Measurements from ENCODE around the gene OR10G8.
A peak's percentile ranks its signal among the peaks of the same experiment; 100 is the strongest.

OR10G8 gene

DNA sequence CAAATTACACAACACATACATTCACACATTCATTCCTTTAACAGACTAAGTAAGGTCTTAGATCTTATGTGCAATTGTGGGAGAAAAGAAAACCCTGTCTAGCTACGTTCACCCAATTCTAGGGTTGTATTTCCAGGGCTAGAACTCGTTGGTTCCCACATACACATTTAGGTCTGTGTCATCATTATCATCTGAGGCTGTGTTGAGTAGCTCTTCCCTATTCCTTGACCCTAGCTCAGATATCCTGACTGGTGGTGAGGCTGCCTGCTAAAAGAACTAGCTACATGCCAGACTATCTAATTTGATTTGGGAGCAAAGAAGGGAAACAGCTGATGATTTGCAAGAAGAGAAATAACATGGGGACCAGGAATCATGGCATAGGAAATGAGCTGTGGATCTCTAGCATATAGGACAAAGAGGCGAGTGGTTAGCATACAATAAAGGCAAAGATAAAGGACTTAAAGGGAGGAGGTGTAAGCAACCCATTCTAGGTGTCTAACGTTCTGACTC lies 42.1 kb downstream of the OR10G8 start:
- no peak overlapping the region for H3K4me3 ChIP-seq (ENCODE audit: low read depth in 1 of 2, low read length in 2 of 2)

DNA sequence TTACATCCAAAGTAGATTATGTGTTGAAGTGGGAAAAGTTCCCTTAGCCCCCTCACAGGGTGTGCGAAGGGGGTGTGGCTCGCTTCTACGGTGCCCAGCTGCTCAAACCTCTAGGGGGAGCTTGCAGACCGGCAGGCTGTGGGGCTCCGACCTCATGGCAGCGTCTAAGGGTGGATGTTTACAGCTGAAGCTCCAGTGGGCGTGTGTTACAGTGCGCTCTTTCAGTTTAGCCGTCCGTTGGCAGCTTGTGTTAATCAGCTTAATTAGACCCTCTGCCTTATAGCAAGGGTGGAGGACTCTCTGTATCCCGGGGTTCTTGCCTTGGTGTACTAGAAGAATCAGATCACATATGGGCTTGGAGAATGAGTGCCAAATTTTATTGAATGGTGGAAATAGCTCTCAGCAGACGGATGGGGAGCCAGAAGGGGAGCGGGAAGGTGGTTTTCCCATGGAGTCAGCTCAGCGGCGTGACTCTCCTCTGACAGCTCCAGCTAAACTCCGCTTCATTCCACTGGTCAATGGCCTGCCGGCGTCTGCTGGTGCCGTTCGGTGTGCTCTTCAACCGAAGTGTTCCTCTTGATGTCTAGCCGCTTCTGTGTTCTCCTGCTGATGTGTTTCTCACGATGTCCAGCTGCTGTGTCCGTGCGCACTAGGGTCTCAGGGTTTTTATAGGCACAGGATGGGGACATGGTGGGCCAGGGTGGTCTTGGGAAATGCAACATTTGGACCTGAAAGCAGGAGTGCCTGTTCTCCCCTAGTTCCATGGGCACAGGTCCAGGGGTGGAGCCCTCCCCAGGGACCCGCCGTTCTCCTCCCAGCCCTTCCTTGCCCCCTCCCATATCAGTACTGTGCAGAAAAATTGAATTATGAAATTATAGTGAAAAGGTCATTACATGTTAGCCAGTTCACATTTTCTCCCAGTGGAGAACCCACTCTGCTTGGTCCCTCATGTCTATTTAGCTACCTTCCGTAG lies 43.1 kb downstream of the OR10G8 start:
- Histone ChIP-seq H3K4me3 (ENCODE audit: low read depth in 1 of 2, low read length in 2 of 2) (no peak overlapping the region), H3K27ac (ENCODE audit: low read depth, low read length) (no peak overlapping the region), H3K27me3 (ENCODE audit: control insufficient read depth in 1 of 2, insufficient read depth in 2 of 2, low read length in 2 of 2) (peaks cover 0 to 12% of the 10 kb centered on the region in 2 donors), H3K9ac (ENCODE audit: low read length) (no peak overlapping the region), H3K9me3 (ENCODE audit: low read length) (no peaks in the 10 kb centered on the region), H3K36me3 (ENCODE audit: insufficient read depth, low read length) (no peaks in the 10 kb centered on the region), H3K4me1 (ENCODE audit: insufficient read depth, low read length) (no peaks in the 10 kb centered on the region)

More for the DNA sequence above, 42.1 kb downstream of the OR10G8 start:
- no peaks in the 10 kb centered on the region for H3K9me3 ChIP-seq (ENCODE audit: low read length)
- H3K4me1 ChIP-seq (ENCODE audit: insufficient read depth, low read length): no peaks in the 10 kb centered on the region
- H3K27me3 ChIP-seq (ENCODE audit: control insufficient read depth in 1 of 2, insufficient read depth in 2 of 2, low read length in 2 of 2): peaks cover 0 to 7% of the 10 kb centered on the region in 2 donors
- no peak overlapping the region for H3K27ac ChIP-seq (ENCODE audit: low read depth, low read length)
- no peaks in the 10 kb centered on the region for H3K36me3 ChIP-seq (ENCODE audit: insufficient read depth, low read length)
- H3K9ac ChIP-seq (ENCODE audit: low read length): no peak overlapping the region

GRCh38 chr11:124070915-124071622 lies 44.5 kb downstream of the OR10G8 start:
- Histone ChIP-seq H3K36me3 (ENCODE audit: insufficient read depth, low read length) (no peaks in the 10 kb centered on the region), H3K4me3 (ENCODE audit: low read depth in 1 of 2, low read length in 2 of 2) (no peak overlapping the region), H3K9ac (ENCODE audit: low read length) (no peak overlapping the region), H3K9me3 (ENCODE audit: low read length) (no peaks in the 10 kb centered on the region), H3K27ac (ENCODE audit: low read depth, low read length) (no peak overlapping the region), H3K27me3 (ENCODE audit: control insufficient read depth in 1 of 2, insufficient read depth in 2 of 2, low read length in 2 of 2) (peaks cover 0 to 20% of the 10 kb centered on the region in 2 donors), H3K4me1 (ENCODE audit: insufficient read depth, low read length) (no peaks in the 10 kb centered on the region)

DNA sequence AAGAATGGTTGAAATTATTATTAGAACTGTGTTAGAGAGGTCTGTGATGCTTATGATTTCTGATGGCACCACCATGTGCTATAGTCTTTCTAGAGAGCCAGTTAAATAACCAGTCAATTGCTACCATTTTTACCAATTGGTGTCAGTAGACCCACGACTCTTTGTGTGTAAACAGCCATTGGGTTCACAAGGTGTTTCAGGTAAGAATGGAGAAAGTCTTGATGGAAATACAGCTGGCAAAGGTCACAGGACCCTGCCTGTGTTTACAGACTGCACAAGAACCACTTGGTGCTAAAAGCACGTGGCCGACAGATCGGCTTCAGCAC lies 45.0 kb downstream of the OR10G8 start:
- Histone ChIP-seq H3K4me3 (ENCODE audit: low read depth in 1 of 2, low read length in 2 of 2) (no peak overlapping the region), H3K9ac (ENCODE audit: low read length) (no peak overlapping the region), H3K27me3 (ENCODE audit: control insufficient read depth in 1 of 2, insufficient read depth in 2 of 2, low read length in 2 of 2) (peaks cover 0 to 25% of the 10 kb centered on the region in 2 donors)

GRCh38 chr11:124072147-124072546 lies 45.5 kb downstream of the OR10G8 start:
- Histone ChIP-seq H3K36me3 (ENCODE audit: insufficient read depth, low read length) (no peaks in the 10 kb centered on the region), H3K27ac (ENCODE audit: low read depth, low read length) (no peak overlapping the region), H3K9ac (ENCODE audit: low read length) (no peak overlapping the region), H3K4me3 (ENCODE audit: low read depth in 1 of 2, low read length in 2 of 2) (no peak overlapping the region), H3K27me3 (ENCODE audit: control insufficient read depth in 1 of 2, insufficient read depth in 2 of 2, low read length in 2 of 2) (peaks cover 0 to 27% of the 10 kb centered on the region in 2 donors), H3K4me1 (ENCODE audit: insufficient read depth, low read length) (no peaks in the 10 kb centered on the region), H3K9me3 (ENCODE audit: low read length) (no peaks in the 10 kb centered on the region)

More for the DNA sequence above, 45.0 kb downstream of the OR10G8 start:
- no peaks in the 10 kb centered on the region for H3K9me3 ChIP-seq (ENCODE audit: low read length)
- no peaks in the 10 kb centered on the region for H3K36me3 ChIP-seq (ENCODE audit: insufficient read depth, low read length)
- no peaks in the 10 kb centered on the region for H3K4me1 ChIP-seq (ENCODE audit: insufficient read depth, low read length)
- H3K27ac ChIP-seq (ENCODE audit: low read depth, low read length): no peak overlapping the region

DNA sequence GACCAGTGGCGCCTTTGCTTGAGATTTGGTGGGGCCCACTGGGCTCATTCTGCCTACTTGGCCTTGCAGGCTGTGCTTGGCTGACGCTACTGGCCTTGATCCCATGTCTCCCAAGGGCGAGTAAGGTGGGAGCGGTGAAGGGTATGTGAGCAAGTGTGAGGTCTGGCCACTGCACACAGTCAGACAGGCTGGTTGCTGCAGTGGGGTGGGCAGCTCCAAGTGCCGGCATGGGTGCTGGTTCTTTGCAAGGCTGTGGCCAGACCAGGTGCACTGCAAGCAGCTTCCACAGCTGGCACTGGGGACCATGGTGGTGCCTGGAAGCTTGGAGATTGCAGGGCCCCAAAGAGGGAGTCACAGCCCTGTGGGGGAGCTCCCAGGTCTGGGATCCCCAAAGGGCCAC lies 48.0 kb downstream of the OR10G8 start:
- peaks cover 0 to 30% of the 10 kb centered on the region in 2 donors for H3K27me3 ChIP-seq (ENCODE audit: control insufficient read depth in 1 of 2, insufficient read depth in 2 of 2, low read length in 2 of 2)
- H3K9me3 ChIP-seq (ENCODE audit: low read length): no peaks in the 10 kb centered on the region
- H3K9ac ChIP-seq (ENCODE audit: low read length): no peak overlapping the region
- H3K36me3 ChIP-seq (ENCODE audit: insufficient read depth, low read length): no peaks in the 10 kb centered on the region
- no peak overlapping the region for H3K4me3 ChIP-seq (ENCODE audit: low read depth in 1 of 2, low read length in 2 of 2)
- H3K27ac ChIP-seq (ENCODE audit: low read depth, low read length): no peak overlapping the region
- no peaks in the 10 kb centered on the region for H3K4me1 ChIP-seq (ENCODE audit: insufficient read depth, low read length)

DNA sequence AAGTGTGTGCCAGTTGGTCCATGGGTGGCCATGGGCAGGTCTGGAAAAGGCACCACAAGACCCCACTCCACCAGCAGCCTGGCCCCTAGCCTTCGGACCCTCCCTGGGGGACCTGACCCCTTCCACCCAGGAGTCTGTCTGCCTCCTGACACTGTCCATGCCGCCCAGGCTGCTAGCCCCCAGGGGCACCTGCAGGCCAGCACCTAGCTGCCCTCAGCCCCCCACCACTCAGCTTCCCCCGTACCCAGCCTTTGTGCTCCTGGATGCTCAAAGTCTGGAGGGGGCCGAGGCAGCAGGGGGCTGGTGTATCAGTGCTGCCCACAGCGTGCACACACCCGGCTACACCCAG lies 48.9 kb downstream of the OR10G8 start:
- Histone ChIP-seq H3K9ac (ENCODE audit: low read length) (no peak overlapping the region), H3K36me3 (ENCODE audit: insufficient read depth, low read length) (no peaks in the 10 kb centered on the region), H3K4me1 (ENCODE audit: insufficient read depth, low read length) (no peaks in the 10 kb centered on the region), H3K27ac (ENCODE audit: low read depth, low read length) (no peak overlapping the region), H3K9me3 (ENCODE audit: low read length) (no peaks in the 10 kb centered on the region), H3K4me3 (ENCODE audit: low read depth in 1 of 2, low read length in 2 of 2) (no peak overlapping the region), H3K27me3 (ENCODE audit: control insufficient read depth in 1 of 2, insufficient read depth in 2 of 2, low read length in 2 of 2) (peaks cover 0 to 24% of the 10 kb centered on the region in 2 donors)

DNA sequence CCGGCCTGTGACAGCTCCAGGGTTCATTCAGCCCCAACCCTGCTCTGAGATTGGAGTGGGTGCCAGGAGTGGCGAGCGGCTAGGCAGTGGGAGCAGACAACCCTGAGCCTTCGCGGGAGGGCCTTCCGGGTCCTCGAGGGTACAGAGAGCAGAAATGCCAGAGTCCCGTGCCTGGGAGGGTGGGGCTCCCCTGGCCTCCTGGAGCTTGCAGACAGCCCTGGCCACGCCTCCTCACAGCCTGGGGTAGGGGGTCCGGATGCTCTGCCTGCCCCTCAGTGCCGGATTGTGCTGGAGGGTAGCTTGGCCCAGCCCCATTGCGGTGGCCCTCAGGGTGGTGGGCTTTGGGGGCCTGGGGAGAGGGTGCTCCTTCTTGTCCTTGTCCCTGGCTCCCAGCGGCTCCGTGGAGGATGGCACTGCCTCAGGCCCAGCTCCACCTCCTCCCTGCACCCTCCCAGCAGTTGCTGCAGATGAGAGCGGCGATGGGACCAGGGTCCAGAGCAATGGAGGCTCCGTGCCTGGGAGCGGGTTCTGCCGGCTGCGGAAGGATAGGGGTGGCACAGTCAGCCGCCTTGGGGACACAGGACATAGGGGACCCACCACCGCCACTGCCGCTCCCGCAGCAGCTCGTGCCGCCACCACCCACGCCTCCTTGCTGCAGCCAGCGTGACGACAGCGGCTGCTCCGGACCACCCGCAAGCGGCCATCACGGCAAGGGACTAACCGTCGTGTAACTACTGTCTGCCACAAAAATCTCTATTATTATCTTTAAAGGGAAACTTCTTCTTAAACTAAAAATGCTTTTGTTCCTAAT lies 49.4 kb downstream of the OR10G8 start:
- no peak overlapping the region for H3K27ac ChIP-seq (ENCODE audit: low read depth, low read length)
- H3K4me3 ChIP-seq (ENCODE audit: low read depth in 1 of 2, low read length in 2 of 2): peak overlapping the region; percentile 31 to 53

GRCh38 chr11:124077266-124077665 lies 50.7 kb downstream of the OR10G8 start:
- Histone ChIP-seq H3K36me3 (ENCODE audit: insufficient read depth, low read length) (no peaks in the 10 kb centered on the region), H3K4me1 (ENCODE audit: insufficient read depth, low read length) (no peaks in the 10 kb centered on the region), H3K27me3 (ENCODE audit: control insufficient read depth in 1 of 2, insufficient read depth in 2 of 2, low read length in 2 of 2) (peaks cover 0 to 24% of the 10 kb centered on the region in 2 donors), H3K9ac (ENCODE audit: low read length) (no peak overlapping the region), H3K27ac (ENCODE audit: low read depth, low read length) (no peak overlapping the region), H3K9me3 (ENCODE audit: low read length) (no peaks in the 10 kb centered on the region), H3K4me3 (ENCODE audit: low read depth in 1 of 2, low read length in 2 of 2) (no peak overlapping the region)

More for the DNA sequence above, 49.4 kb downstream of the OR10G8 start:
- no peak overlapping the region for H3K9ac ChIP-seq (ENCODE audit: low read length)
- no peaks in the 10 kb centered on the region for H3K36me3 ChIP-seq (ENCODE audit: insufficient read depth, low read length)
- H3K4me1 ChIP-seq (ENCODE audit: insufficient read depth, low read length): no peaks in the 10 kb centered on the region
- peaks cover 0 to 24% of the 10 kb centered on the region in 2 donors for H3K27me3 ChIP-seq (ENCODE audit: control insufficient read depth in 1 of 2, insufficient read depth in 2 of 2, low read length in 2 of 2)
- H3K9me3 ChIP-seq (ENCODE audit: low read length): no peaks in the 10 kb centered on the region

DNA sequence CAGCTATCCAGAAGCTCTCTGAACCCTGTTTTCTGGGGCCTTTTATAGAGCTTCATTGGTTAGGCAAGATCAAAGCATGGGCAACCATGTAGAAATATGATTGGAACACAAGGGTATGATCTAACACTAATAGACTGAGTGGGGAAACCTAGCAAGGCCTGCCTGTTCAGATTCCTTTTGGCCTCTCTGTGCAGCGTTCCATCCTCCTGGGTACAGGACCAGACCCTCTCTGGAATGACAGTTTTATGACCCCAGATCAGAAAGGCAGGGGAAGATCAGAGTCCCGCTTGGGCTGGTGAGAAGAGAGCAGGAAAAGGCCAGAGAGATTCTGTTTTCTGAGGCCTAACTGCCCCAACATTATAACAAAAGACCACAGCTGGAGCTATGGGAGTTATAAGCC lies 52.0 kb downstream of the OR10G8 start:
- no peaks in the 10 kb centered on the region for H3K36me3 ChIP-seq (ENCODE audit: insufficient read depth, low read length)
- H3K9ac ChIP-seq (ENCODE audit: low read length): no peak overlapping the region
- no peaks in the 10 kb centered on the region for H3K9me3 ChIP-seq (ENCODE audit: low read length)
- H3K4me3 ChIP-seq (ENCODE audit: low read depth in 1 of 2, low read length in 2 of 2): no peak overlapping the region
- H3K27me3 ChIP-seq (ENCODE audit: control insufficient read depth in 1 of 2, insufficient read depth in 2 of 2, low read length in 2 of 2): peaks cover 0 to 24% of the 10 kb centered on the region in 2 donors
- no peak overlapping the region for H3K27ac ChIP-seq (ENCODE audit: low read depth, low read length)
- H3K4me1 ChIP-seq (ENCODE audit: insufficient read depth, low read length): no peaks in the 10 kb centered on the region

Measured in muscle layer of colon (tissue), 2 donors.